Stimulated activated CD4-positive, alpha-beta T cell treated with anti-CD3 and anti-CD28 coated beads, Interleukin-2, amount 100 ng/mL, for 24 hours (primary cell): ENCODE results near the gene ZNF609.

ENCODE experiments used
- DNase-seq, 2 donors: peaks; one replicate each; pipeline ENCODE4 v3.0.0-alpha.2; 2020

ZNF609 gene

GRCh38 chr15:64701482-64702184, 241.3 kb downstream of the ZNF609 start:
- no peak for DNase-seq

DNA sequence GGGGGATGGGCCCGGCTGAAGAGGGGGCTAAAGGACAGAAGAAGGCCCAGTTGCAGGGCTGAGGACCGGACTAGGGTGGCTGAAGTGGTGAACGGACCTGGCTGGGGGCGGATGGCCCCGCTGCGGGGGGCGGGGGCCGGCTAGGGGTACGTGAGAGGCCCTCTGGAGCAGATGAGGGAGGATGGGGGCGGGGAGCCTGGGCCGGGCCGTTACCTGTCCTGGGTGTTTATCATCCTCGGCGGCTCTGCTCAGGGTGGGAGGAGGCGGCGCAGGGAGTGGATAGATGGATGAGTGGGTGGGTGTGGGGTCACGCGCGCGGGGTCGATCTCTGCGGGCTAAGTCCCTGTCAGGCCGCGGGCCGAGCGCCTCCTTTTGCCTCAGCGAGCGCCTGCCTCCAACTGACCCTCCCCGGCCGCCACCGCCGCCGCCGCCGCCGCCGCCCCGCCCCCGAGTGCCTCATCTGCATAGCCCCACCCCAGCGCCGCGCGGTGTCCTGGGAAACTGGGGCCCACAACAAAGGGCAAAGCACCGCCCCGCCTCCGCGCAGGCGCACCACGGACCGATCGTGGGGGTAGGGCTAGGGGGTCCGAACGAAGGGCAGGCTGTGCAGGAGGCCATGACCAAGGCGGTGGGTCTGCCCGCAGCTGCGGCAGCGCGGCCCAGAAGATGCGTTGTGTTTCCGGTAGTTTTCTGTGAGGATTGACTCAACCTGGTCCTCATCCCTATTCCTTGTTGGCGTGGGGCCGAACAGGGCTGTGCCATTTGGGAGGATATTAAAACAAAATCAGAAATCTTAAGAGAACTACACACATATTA, 242.6 kb downstream of the ZNF609 start:
- peak; percentile 97 to 98 for DNase-seq

- DNase-seq: no peak
Measured at GRCh38 chr15:64703632-64703959, 243.2 kb downstream of the ZNF609 start.

GRCh38 chr15:64705006-64705405, 244.6 kb downstream of the ZNF609 start:
- DNase-seq: no peak

- no peak for DNase-seq
Measured at GRCh38 chr15:64706011-64706911, 245.9 kb downstream of the ZNF609 start.

DNA sequence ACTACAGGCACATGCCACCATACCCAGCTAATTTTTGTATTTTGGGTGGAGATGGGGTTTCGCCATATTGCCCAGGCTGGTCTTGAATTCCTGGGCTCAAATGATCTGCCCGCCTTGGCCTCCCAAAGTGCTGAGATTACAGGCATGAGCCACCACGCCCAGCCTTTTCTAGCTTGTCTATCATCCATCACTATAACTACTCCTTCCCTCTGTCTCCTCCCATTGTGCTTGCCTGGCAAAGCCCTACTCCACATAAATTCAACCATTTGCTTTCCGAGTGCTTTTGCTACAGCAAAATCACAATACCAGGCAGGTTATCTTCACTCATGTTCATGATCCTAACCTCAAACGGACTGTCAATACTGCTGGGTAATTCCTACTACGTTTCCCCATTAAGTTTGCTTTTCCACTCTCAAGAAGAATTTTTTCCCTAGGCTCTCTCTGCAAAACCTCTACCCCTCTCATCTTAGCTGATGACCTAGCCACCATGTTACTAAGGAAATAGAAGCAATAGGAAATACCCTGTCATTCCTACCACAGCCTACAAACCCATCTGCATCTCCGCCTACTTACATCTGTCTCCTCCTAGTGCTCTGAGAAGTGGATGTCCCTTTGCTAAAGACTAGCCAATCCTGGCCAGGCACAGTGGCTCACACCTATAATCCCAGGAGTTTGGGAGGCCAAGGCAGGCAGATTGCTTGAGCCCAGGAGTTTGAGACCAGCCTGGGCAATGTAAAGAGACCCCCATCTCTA, 250.5 kb downstream of the ZNF609 start:
- DNase-seq: no peak

DNA sequence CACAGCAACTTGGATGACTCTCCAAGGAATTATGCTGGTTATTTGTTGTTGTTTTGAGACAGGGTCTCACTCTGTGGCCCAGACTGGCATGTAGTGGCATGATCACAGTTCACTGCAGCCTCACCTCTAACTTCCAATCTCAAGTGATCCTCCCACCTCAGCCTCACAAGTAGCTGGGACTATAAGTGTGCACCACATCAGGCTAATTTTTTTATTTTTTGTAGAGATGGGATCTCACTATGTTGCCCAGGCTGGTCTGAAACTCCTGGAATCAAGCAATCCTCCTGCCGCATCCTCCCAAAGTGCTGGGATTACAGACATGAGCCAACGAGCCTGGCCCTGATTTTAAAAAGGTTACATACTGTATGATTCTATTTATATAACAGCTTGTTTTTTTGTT, 252.0 kb downstream of the ZNF609 start:
- DNase-seq: no peak

DNA sequence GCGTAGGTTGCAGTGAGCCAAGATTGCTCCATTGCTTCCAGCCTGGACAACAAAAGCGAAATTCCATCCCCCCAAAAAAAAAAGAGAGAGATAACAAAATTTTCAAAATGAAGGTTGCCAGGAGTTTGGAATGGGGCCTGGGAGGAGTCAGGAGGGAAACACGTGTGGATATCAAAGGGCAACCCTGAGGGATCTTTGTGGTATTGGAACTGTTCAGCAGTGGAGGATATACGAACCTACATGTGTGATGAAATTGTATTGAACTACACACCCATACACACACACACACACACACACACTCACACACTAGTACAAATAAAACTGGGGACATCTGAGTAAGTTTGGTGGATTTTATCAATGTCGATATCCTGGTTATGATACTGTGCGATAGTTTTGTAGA, 253.2 kb downstream of the ZNF609 start:
- DNase-seq: no peak

DNA sequence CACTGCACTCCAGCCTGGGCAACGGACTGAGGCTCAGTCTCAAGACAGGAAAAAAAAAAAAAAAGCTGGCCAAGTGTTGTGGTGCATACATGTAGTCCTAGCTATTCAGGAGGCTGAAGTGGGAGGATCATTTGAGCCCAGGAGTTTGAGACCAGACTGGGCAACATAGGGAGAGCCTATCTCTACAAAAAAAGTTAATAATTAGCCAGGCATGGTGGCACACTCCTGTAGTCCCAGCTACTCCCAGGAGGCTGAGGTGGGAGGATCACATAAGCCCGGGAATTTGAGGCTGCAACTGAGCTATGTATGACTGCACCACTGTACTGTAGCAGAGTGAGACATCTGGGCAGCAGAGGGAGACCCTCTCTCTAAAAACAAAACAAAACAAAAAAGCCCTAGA, 256.1 kb downstream of the ZNF609 start:
- no peak for DNase-seq

DNA sequence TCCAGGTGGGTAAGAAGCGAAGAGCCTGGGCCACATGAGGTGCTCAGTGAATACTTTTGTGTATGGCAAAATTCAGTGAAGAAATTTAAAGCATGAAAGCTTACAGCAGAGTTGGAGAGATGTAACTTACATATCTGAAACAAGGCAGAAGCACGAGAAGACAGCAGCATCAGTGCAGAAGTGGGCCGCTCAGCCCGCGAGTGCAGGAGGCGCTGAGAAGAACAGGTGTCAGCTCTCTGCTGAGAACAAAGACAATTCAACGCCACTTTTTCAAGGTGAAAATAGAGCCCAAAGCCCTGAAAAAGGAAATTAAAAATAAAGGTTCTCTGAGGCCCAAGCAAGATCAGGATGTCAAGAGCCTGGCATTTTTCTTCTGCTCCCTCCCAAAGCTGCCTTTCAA, 256.8 kb downstream of the ZNF609 start:
- no peak for DNase-seq

DNA sequence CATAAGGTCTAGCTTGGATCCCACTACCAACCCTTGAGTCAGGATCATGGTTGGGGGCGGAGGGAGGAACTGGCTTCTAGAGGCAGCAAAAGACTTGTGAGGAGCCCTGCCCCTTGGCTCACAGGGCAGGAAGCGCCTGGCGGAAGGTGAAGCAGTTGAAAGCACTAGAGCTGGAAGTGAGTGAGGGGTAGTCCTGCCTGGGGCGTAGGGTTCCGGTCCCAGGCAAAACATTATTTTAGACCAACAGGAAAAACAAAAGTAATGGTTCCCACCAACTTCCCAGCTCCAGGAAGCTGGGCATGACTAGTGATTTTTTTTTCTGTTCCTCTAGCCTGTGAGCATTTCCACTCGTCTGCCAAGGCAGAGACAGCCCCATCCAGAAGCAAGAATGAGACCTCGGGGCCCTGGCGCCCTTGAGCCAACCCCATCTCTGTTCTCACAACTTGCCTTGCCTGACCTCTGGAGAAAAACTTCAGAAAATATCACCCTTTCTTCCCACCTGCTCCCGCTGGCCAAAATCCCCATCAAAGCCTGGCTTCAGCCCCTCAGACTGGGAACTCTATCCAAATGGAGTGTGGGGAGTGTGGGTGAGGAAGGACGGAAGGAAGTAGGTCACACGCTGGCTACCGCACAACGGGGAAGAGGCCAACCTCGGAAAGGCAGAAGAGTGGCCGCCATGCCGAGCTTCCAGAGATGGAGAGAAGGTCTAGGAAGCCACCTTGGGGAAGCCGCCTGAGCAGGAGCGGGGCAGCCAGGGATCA, 257.5 kb downstream of the ZNF609 start:
- no peak for DNase-seq

GRCh38 chr15:64720188-64720587, 259.8 kb downstream of the ZNF609 start:
- no peak for DNase-seq

DNA sequence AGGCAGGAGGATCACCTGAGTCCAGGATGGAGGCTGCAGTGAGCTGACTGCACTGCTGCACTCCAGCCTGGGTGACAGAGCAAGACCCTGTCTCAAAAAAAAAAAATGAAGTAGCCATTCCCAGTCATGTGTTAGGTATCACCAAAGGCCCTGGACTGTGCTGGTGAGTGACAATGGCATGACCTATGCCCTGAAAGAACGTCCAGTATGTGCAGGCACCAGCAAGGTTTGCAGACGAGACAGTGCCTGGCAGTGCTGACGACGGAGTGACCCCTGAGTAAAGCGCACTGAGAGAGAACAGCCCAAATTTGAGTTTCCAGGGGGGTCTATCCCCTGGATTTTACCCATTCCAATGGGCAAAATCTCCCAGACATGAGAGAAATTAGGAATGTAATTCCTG, 269.8 kb downstream of the ZNF609 start:
- DNase-seq: no peak

DNA sequence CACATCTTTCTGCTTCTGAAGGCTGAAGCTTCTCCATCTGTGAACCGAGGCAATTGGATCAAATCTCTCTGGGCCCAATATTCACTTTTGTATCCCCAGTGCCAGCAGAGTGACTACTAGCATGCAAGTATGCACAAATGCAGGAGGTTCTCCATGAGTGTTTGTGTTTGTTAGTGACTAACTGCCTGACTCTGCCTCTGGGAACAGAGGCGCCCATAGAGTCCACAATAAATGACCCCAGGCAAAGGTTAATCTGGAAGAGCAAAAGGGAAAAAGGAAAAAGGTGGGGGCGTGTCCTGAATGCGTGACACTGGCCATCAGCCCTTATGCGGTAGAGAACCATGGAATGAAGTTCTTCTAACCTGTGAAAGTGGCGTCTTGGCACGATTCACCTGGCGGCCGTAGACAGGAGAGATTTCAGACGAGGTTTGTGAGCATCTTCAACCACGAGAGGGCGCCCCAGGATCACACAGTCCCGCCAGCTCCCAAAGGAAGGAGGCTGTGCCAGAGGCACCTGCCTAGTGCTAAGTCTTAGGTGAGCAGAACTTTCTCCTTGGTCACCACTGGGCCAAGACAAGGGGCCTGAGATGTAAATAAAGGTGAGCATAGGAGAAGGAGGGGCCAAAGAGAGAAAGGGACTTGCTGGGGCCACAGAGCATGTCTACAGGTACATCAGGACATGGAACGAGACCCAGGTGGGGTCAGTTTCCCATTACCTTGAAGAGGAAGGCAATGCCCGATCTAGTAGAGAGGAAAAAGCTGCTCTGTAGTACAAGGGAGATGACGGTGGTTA, 270.8 kb downstream of the ZNF609 start:
- peak; percentile 92 to 93 for DNase-seq

DNA sequence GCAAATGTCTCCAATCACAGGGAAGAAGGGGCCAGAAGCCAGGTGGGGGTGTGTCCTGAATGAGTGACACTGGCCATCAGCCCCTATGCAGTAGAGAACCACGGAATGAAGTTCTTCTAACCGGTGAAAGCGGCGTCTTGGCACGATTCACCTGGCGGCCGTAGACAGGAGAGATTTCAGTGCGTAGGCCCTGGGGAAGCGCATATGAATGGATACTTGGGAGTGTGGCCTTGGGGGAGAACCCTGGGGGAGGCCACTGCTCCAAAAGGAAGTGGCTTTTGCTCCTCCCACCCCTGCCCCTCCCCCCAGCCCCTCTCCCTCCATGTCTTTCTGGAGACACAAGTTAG, 271.4 kb downstream of the ZNF609 start:
- no peak for DNase-seq

- no peak for DNase-seq
Measured at GRCh38 chr15:64732156-64732860, 271.9 kb downstream of the ZNF609 start.
